ENCODE data around the gene EPS8L3.
"Not testable (repeated sequence)": the region's sequence is repeated elsewhere in the genome, so short reads cannot be mapped to it uniquely, and the experiment has no call there.

EPS8L3 gene

DNA sequence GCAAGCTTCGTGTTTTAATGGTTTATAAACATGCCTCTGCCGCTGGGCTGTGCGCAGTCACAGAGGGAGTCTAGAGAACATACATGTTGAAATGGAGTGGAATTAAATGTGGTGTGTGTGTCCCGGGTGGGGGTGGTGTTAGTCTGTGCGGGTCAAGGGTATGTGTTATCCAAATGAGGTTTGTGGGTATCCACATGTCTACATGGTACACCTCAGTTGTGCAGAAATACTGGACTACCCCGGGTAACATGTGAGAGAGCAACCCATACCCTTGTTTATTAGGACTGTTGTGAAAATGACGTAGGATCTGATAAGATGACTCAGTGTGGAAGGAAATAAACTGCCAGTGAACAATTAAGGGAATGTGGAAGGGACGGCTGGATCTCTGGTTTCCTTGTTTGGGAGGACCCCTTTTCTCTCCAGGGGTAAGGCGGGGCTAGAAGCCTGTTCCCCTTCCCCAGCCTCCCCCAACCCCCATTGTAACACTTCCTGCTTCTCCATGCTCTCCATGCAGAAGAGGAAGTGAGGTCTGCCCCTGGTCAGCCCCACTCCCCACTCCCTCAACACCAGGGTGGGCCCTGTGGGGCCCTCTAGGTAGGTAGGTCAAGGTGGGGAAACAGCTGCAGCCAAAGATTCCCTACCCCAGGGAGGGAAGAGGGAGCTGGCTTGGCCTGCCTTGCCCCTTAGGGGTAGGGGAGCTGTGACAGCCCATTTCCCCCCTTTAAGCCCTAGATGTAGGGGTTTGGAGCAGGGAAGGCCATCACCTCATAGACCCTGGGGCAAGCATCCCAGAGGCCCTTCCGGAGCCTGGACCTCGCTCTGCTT is 690 bp downstream of the EPS8L3 start:
- FAIRE-seq, result no peak

GRCh38 chr1:109762039-109762585 is 1.6 kb downstream of the EPS8L3 start:
- FAIRE-seq, result no peak

GRCh38 chr1:109761227-109762038 is 2.3 kb downstream of the EPS8L3 start:
- no peak for FAIRE-seq

GRCh38 chr1:109760581-109761226 is 3.0 kb downstream of the EPS8L3 start:
- no peak for FAIRE-seq

- FAIRE-seq, result no peak
These were observed 4.0 kb downstream of the EPS8L3 start for GRCh38 chr1:109759513-109760334.

DNA sequence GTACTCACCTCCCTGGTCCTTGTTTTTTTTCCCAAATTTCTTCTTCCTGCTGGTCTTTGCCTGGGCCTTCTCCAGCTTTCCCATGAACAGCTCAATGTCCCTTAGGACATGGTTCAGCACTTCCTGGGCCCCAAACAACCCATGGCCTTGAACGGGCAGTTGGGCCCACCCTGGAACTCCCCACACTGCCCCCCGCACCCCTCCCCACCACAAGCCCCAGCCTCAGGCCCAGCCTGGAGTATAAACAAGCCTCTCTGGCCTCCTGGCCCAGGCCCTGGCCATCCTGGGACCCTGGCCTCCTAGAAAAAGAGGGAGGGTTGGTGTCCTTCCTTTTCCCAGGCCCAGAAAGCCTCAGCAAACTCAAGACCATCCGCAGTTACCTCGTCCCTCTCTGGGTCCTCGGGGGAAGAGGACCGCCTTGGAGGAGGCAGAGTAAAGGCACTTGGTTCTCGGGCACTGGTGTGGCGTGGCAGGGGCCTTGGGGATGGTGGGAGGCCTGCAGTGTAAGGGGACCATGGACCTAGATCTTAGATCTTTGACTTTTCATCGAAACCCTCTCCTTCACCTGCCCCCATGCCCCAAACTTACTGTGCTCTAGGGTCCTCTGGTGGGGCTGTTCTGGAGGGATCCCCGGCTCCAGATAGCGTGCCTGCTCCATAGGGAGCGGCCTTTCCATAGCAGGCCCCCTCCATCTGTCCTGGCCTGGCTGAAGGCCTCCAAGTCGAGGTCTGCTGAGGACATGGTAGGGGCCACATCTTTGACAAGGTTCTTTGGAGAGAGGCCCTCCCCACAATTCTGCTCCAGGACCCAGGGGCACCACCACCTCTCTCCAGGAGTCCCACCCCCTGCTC is 5.6 kb downstream of the EPS8L3 start:
- FAIRE-seq, result no peak

GRCh38 chr1:109756848-109757521 is 6.7 kb downstream of the EPS8L3 start:
- no peak for FAIRE-seq

- FAIRE-seq, result not testable (repeated sequence)
These were observed 7.4 kb downstream of the EPS8L3 start for GRCh38 chr1:109756325-109756724.

DNA sequence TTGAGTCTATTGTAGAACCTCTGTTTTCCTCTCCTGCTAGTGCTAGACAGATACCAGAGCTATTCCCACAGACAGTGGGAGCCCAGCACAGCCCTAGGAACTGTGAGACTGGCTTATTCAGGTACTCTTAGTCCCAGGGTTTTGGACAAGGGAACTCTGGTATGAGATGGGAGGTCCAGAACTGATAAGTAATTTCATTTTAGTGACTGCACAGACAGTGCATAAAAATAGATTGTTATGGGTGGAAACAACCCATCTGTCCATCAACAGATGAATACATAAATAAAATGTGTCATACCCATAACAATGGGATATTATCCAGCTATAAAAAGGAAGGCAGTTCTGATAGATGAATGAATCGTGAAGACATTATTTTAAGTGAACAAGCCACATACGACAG is 9.0 kb downstream of the EPS8L3 start:
- no peak for FAIRE-seq

DNA sequence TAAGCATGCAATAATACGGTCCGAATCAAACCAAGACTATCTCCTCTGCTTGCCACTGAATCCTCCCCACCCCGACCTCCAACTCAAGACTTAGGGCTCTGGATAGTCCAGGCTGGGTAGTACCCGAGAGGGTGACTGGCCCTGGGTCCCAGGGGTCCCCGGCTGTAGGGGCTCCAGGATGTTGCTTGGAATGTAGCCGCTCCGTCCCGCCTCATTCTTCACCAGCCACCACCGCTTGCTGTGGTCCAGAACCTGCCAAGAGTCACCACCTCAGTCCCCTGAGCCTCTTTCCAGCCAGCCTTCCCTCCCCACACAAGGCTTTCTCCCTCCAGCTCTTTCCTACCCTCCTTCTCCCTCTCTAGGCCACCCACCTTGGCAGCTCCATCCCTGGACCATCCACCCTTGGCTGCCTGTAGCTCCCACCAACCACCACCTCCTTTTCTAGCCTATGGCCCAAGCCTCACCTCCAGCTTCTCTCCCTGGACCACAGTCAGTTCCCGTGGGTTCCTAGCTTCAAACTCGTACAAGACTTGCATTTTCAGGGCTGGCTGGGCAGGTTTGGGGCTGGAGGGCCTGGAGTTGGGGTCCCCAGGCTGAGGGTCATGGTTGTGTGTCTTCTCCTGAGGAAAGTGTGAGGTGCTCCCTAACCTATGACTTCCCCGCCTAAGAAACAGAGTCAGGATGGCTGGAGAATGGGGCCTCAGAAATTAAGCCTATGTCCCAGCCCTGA is 12.0 kb downstream of the EPS8L3 start:
- no peak for FAIRE-seq

DNA sequence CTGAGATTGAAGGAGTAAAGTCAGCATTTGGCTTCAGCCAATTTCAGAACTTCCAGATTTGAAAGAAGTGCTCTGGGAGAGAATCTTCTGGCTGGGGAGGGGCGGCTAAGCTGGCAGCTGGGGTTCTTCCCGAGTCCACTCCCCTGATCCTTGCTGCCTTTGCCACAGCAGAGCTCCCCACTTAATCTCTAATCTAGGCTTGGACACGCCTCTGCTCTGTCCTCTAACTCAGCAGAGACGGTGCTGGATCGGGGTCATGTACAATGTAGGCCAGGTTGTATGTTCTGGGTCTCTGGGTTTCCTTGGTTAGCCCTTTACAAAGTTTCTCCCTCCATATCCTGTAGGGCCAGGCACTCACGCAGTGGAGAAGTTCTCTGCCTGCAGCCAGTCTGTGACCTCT is 12.8 kb downstream of the EPS8L3 start:
- FAIRE-seq, result no peak

DNA sequence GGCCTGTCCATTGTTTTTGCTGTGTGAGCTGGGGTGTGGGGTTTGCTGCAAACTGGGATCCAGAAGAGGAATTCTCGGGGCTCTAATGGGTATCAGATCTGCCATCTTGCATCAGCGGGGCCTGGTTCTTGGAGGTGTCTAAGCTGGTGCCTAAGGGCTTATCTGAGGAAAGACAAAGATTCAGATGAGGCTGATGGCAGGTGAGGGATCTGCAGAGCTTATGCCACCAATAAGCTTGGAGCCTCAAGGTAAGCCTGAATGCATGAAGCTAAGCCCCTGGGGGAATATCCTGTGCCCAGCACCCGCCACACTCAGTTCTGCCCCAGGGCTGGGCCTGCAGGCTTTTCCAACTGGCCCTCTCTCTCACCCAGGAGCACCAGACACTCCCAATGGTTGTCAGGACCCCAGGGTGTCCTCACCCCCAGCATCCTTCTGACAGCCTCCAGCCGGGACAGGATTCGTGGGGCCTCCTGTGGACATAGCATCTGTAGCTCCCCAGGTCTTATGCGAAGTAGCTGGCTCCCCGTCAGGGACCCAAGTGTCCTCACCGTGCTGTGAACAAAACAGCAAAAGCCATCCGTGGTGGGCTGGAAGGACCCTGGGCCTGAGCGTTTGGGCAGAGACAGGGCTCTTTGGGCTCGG is 13.4 kb downstream of the EPS8L3 start:
- no peak for FAIRE-seq

- no peak for FAIRE-seq
These were observed 14.5 kb downstream of the EPS8L3 start for GRCh38 chr1:109749221-109749620.

DNA sequence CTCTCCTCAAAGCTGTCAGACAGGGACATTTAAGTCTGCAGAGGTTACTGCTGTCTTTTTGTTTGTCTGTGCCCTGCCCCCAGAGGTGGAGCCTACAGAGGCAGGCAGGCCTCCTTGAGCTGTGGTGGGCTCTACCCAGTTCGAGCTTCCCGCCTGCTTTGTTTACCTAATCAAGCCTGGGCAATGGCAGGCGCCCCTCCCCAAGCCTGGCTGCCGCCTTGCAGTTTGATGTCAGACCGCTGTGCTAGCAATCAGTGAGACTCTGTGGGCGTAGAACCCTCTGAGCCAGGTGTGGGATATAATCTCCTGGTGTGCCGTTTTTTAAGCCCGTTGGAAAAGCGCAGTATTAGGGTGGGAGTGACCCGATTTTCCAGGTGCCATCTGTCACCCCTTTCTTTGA is 15.4 kb downstream of the EPS8L3 start:
- FAIRE-seq, result not testable (repeated sequence)

- FAIRE-seq, result no peak
These were observed 22.9 kb downstream of the EPS8L3 start, which contains the start of gene GSTM3 for GRCh38 chr1:109740615-109741373. Gene GSTM3 (minus strand): TSS chr1:109741038. CDS start chr1:109740287, 751 bp downstream.

- FAIRE-seq, result no peak
These were observed 23.7 kb downstream of the EPS8L3 start for GRCh38 chr1:109739738-109740614.

DNA sequence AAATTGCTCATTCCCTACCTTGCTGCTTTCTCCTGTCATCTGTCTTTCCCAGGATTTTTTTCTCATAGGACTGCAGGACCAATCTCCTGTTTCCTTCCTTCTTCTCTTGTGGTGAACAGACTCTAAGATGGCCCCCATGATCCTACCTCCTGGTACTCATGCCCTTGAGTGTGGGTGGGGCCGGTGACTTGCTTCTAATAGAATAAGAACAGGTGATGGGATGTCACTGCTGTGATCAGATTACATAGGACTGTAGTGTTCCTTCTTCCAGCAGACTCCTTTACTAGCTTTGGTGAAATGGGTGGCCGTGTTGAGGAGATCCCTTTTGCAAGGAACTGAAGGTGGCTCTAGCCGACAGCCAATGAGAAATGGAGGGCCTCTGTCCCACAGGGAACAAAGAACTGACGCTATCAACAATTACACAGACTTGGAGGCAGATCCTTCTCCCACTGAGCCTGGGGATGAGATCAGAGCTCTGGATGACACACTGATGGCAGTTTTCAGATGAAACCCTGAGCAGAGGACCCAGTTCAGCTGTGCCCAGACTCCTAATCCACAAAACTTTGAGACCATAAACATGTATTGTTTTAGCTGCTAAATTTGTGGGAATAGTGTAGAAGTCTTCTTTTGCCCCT is 30.4 kb downstream of the EPS8L3 start:
- FAIRE-seq, result no peak
